ENCODE measurements around the gene PLCXD3.

PLCXD3 gene

GRCh38 chr5:41363343-41363986 lies 146.9 kb downstream of the PLCXD3 start:
- no peak for TF ChIP-seq CTCF (IDR thresholded peaks at IDR 0.05; ENCODE audit: insufficient read depth, low read length, missing control alignments)
- ChIA-PET POLR2A (no interaction called here), CTCF (interaction anchor here (1.0 kb wide), 1 partner anchor 277 kb away, joined by 3 read pairs; no protein-coding TSS in a partner anchor)
- H3K4me3 ChIP-seq (ENCODE audit: low read depth, low read length), result no peak overlapping the region
- no peak for DNase-seq (ENCODE audit: low read depth, low spot score)

GRCh38 chr5:41356786-41357185 lies 153.6 kb downstream of the PLCXD3 start:
- CTCF ChIA-PET, result interaction anchor here (1.5 kb wide), 1 partner anchor 8 kb away, joined by 7 read pairs; no protein-coding TSS in a partner anchor
- TF ChIP-seq CTCF (IDR thresholded peaks at IDR 0.05; ENCODE audit: insufficient read depth, low read length, missing control alignments), result no peak
- no peak overlapping the region for H3K4me3 ChIP-seq (ENCODE audit: low read depth, low read length)
- no peak for DNase-seq (ENCODE audit: low read depth, low spot score)
- POLR2A ChIA-PET, result no interaction called here

GRCh38 chr5:41349846-41350245 lies 160.6 kb downstream of the PLCXD3 start:
- ChIA-PET CTCF (interaction anchor here (1.6 kb wide), 1 partner anchor 446 kb away, joined by 6 read pairs; no protein-coding TSS in a partner anchor), POLR2A (no interaction called here)
- no peak for DNase-seq (ENCODE audit: low read depth, low spot score)
- H3K4me3 ChIP-seq (ENCODE audit: low read depth, low read length), result no peak overlapping the region
- no peak for TF ChIP-seq CTCF (IDR thresholded peaks at IDR 0.05; ENCODE audit: insufficient read depth, low read length, missing control alignments)

- H3K4me3 ChIP-seq (ENCODE audit: low read depth, low read length), result no peak overlapping the region
- TF ChIP-seq CTCF (IDR thresholded peaks at IDR 0.05; ENCODE audit: insufficient read depth, low read length, missing control alignments), result no peak
- ChIA-PET CTCF (interaction anchor here (0.9 to 3.1 kb wide), 9 partner anchors 10 to 1768 kb away, joined by 3 to 42 read pairs (median 7); no protein-coding TSS in a partner anchor), POLR2A (no interaction called here)
- DNase-seq (ENCODE audit: low read depth, low spot score), result no peak
Measured at GRCh38 chr5:41347569-41347968, 162.8 kb downstream of the PLCXD3 start.

- DNase-seq (ENCODE audit: low read depth, low spot score), result no peak
- POLR2A ChIA-PET, result no interaction called here
- no peak overlapping the region for H3K4me3 ChIP-seq (ENCODE audit: low read depth, low read length)
- CTCF ChIA-PET, result interaction anchor here (0.9 to 3.1 kb wide), 12 partner anchors 8 to 1767 kb away, joined by 3 to 42 read pairs (median 4); no protein-coding TSS in a partner anchor
- TF ChIP-seq CTCF (IDR thresholded peaks at IDR 0.05; ENCODE audit: insufficient read depth, low read length, missing control alignments), result no peak
Measured at GRCh38 chr5:41346609-41347008, 163.8 kb downstream of the PLCXD3 start.

- H3K4me3 ChIP-seq (ENCODE audit: low read depth, low read length), result no peak overlapping the region
- no peak for TF ChIP-seq CTCF (IDR thresholded peaks at IDR 0.05; ENCODE audit: insufficient read depth, low read length, missing control alignments)
- CTCF ChIA-PET, result interaction anchor here (0.7 kb wide), 1 partner anchor 20 kb away, joined by 3 read pairs; no protein-coding TSS in a partner anchor
- POLR2A ChIA-PET, result no interaction called here
- no peak for DNase-seq (ENCODE audit: low read depth, low spot score)
Measured at GRCh38 chr5:41345295-41345694, 165.1 kb downstream of the PLCXD3 start.
